ENCODE measurements around the gene MAGIX. TPM values are rescaled to one million over a fixed set of nuclear protein-coding genes. Genes with fewer than 3 reads are reported as not detected.
"Not testable (repeated sequence)": the region's sequence is repeated elsewhere in the genome, so short reads cannot be mapped to it uniquely, and the experiment has no call there.

MAGIX gene
- polyA plus RNA-seq, 3 donors = 1.1 to 2.0 (median 1.5) TPM

GRCh38 chrX:49172280-49172780 is 9.8 kb downstream of the MAGIX start:
- H3K27me3 ChIP-seq (ENCODE audit: control insufficient read depth in 2 of 2, insufficient read depth in 2 of 2, low read length in 2 of 2) = no peaks in the 10 kb centered on the region
- Mint-ChIP-seq H3K4me3 (peak overlapping the region; percentile 86 to 89), H3K27ac (peak overlapping the region; percentile 91 to 98 (median 95)), H3K36me3 (peaks cover 20 to 36% of the 10 kb centered on the region in 2 donors), H3K9me3 (peaks cover 0 to 30% (median 17%) of the 10 kb centered on the region in 7 donors), H3K4me1 (peaks cover 70% of the 10 kb centered on the region), H3K27me3 (ENCODE audit: low read depth in 3 of 3) (peaks cover 0 to 6% (median 0%) of the 10 kb centered on the region in 3 donors)
- peak overlapping the region; percentile 93 for H3K9ac ChIP-seq (ENCODE audit: insufficient read depth, low read length, poor library complexity, severe bottlenecking)
- H3K4me3 ChIP-seq (replicated peaks in 1 of 3; ENCODE audit: low read depth in 2 of 3, low read length in 3 of 3) = peak overlapping the region; percentile 55 to 85 (median 85)
- H4K20me1 ChIP-seq (ENCODE audit: insufficient read depth, low read length) = peaks cover 11% of the 10 kb centered on the region
- peaks cover 46% of the 10 kb centered on the region for H3K79me2 ChIP-seq (ENCODE audit: insufficient read depth, low read length)
- WGBS (ENCODE audit: insufficient coverage) = 0% methylated on average over 14 of the region's 37 CpGs
- peaks cover 75 to 86% of the 10 kb centered on the region in 2 donors for H3K4me1 ChIP-seq (ENCODE audit: control insufficient read depth in 1 of 2, insufficient read depth in 2 of 2, low read length in 2 of 2)
- H2AFZ ChIP-seq (ENCODE audit: insufficient read depth, low read depth, low read length, poor library complexity, severe bottlenecking) = no peak overlapping the region
- DNase-seq = peak; percentile 81 to 85 (median 84)
- H3K36me3 ChIP-seq (replicated peaks in 1 of 2; ENCODE audit: control insufficient read depth in 1 of 2, insufficient read depth in 2 of 2, low read length in 2 of 2) = peaks cover 19 to 27% of the 10 kb centered on the region in 2 donors
- H3K9me3 ChIP-seq (replicated peaks in 1 of 2; ENCODE audit: control insufficient read depth in 1 of 2, insufficient read depth in 1 of 2, low read length in 2 of 2) = no peaks in the 10 kb centered on the region
- peak overlapping the region; percentile 82 for H3K4me2 ChIP-seq (replicated peaks; ENCODE audit: extremely low read depth, low read length, poor library complexity, severe bottlenecking)
- TF ChIP-seq CTCF (IDR thresholded peaks at IDR 0.05) = no peak
- intact Hi-C loops (cut with micrococcal nuclease) = loop anchor here in 1 of 2 donors (1.0 kb wide), 1 partner anchor 8 kb away; no protein-coding TSS in a partner anchor
- H3K27ac ChIP-seq (ENCODE audit: low read depth in 1 of 2, low read length in 2 of 2) = peak overlapping the region; percentile 80 to 97

GRCh38 chrX:49173544-49173943 is 11.0 kb downstream of the MAGIX start:
- H3K9me3 ChIP-seq (replicated peaks in 1 of 2; ENCODE audit: control insufficient read depth in 1 of 2, insufficient read depth in 1 of 2, low read length in 2 of 2); DNase-seq; H3K27me3 ChIP-seq (ENCODE audit: control insufficient read depth in 2 of 2, insufficient read depth in 2 of 2, low read length in 2 of 2); H3K27me3 Mint-ChIP-seq (ENCODE audit: low read depth in 3 of 3); intact Hi-C loops (cut with micrococcal nuclease); H2AFZ ChIP-seq (ENCODE audit: insufficient read depth, low read depth, low read length, poor library complexity, severe bottlenecking): not testable (repeated sequence)
- Histone ChIP-seq H3K4me1 (ENCODE audit: control insufficient read depth in 1 of 2, insufficient read depth in 2 of 2, low read length in 2 of 2) (peaks cover 69 to 82% of the 10 kb centered on the region in 2 donors), H3K79me2 (ENCODE audit: insufficient read depth, low read length) (peaks cover 46% of the 10 kb centered on the region), H3K4me3 (replicated peaks in 1 of 3; ENCODE audit: low read depth in 2 of 3, low read length in 3 of 3) (peak overlapping the region in 1 of 3 experiments; percentile 85), H3K9ac (ENCODE audit: insufficient read depth, low read length, poor library complexity, severe bottlenecking) (peak overlapping the region; percentile 93), H3K27ac (ENCODE audit: low read depth in 1 of 2, low read length in 2 of 2) (peak overlapping the region; percentile 17 to 97), H3K4me2 (replicated peaks; ENCODE audit: extremely low read depth, low read length, poor library complexity, severe bottlenecking) (peak overlapping the region; percentile 82), H3K36me3 (replicated peaks in 1 of 2; ENCODE audit: control insufficient read depth in 1 of 2, insufficient read depth in 2 of 2, low read length in 2 of 2) (peaks cover 24 to 38% of the 10 kb centered on the region in 2 donors), H4K20me1 (ENCODE audit: insufficient read depth, low read length) (peaks cover 11% of the 10 kb centered on the region)
- Mint-ChIP-seq H3K4me1 (peaks cover 64% of the 10 kb centered on the region), H3K9me3 (peaks cover 0 to 30% (median 17%) of the 10 kb centered on the region in 7 donors), H3K27ac (peak overlapping the region; percentile 89 to 98 (median 92)), H3K4me3 (peak overlapping the region in 1 of 2 donors; percentile 86), H3K36me3 (peaks cover 25 to 39% of the 10 kb centered on the region in 2 donors)
- WGBS (ENCODE audit: insufficient coverage) = no CpG with 5 or more reads among the region's 8 CpGs
